Iris pigment epithelial cell (primary cell): ENCODE results near the gene NRIP1.

Source experiments
- DNase-seq: peaks from one replicate; pipeline ENCODE4 v3.0.0-alpha.2; 2011; ENCODE audit warnings: low read depth

Gene NRIP1

GRCh38 chr21:15037900-15038293, 26.9 kb downstream of the NRIP1 start:
- DNase-seq = no peak

GRCh38 chr21:15037095-15037899, 27.5 kb downstream of the NRIP1 start:
- no peak for DNase-seq

- DNase-seq = no peak
Measured at GRCh38 chr21:15036189-15036588, 28.6 kb downstream of the NRIP1 start.

- DNase-seq = peak; percentile 61
Measured at GRCh38 chr21:15034126-15034853, 30.5 kb downstream of the NRIP1 start.

- peak; percentile 86 for DNase-seq
Measured at GRCh38 chr21:15031790-15032357, 32.9 kb downstream of the NRIP1 start.

- DNase-seq = peak; percentile 60
Measured at GRCh38 chr21:15031362-15031761, 33.4 kb downstream of the NRIP1 start.

GRCh38 chr21:15030861-15031260, 33.9 kb downstream of the NRIP1 start:
- peak; percentile 64 for DNase-seq

GRCh38 chr21:15029077-15029476, 35.7 kb downstream of the NRIP1 start:
- no peak for DNase-seq

GRCh38 chr21:15028186-15028585, 36.6 kb downstream of the NRIP1 start:
- no peak for DNase-seq

GRCh38 chr21:15027056-15027455, 37.7 kb downstream of the NRIP1 start:
- DNase-seq = no peak

- DNase-seq = no peak
Measured at GRCh38 chr21:15026370-15026769, 38.4 kb downstream of the NRIP1 start.

GRCh38 chr21:15023776-15024175, 41.0 kb downstream of the NRIP1 start:
- peak; percentile 85 for DNase-seq

GRCh38 chr21:15022608-15023261, 42.1 kb downstream of the NRIP1 start:
- peak; percentile 65 for DNase-seq

- DNase-seq = no peak
Measured at GRCh38 chr21:15020797-15021196, 44.0 kb downstream of the NRIP1 start.

GRCh38 chr21:15018382-15018781, 46.4 kb downstream of the NRIP1 start:
- DNase-seq = no peak

GRCh38 chr21:15015622-15016471, 49.0 kb downstream of the NRIP1 start:
- DNase-seq = peak; percentile 92

GRCh38 chr21:15014221-15014620, 50.6 kb downstream of the NRIP1 start:
- peak; percentile 57 for DNase-seq

- no peak for DNase-seq
Measured at GRCh38 chr21:15011967-15012366, 52.8 kb downstream of the NRIP1 start.

GRCh38 chr21:15010645-15011044, 54.2 kb downstream of the NRIP1 start:
- peak; percentile 84 for DNase-seq

- DNase-seq = peak; percentile 92
Measured at GRCh38 chr21:15009837-15010363, 54.9 kb downstream of the NRIP1 start.

GRCh38 chr21:15007716-15008296, 57.0 kb downstream of the NRIP1 start:
- DNase-seq = peak; percentile 41
